Endothelial cell (in vitro differentiated cells): ENCODE results near the gene CDH19. TPM values are rescaled to one million over a fixed set of nuclear protein-coding genes. Genes with fewer than 3 reads are reported as not detected.

Source experiments
- DNase-seq: peaks from one replicate; pipeline ENCODE4 v3.0.0; 2021; ENCODE audit warnings: low spot score
- H3K27ac Mint-ChIP-seq: one replicate; pipeline ENCODE4 v1.8.0; 2021; ENCODE audit warnings: mixed read lengths, inconsistent platforms; ENCODE audit not compliant: unreplicated experiment
- H3K27me3 Mint-ChIP-seq: one replicate; pipeline ENCODE4 v1.8.0; 2021; ENCODE audit warnings: mild to moderate bottlenecking, moderate library complexity, mixed read lengths, inconsistent platforms; ENCODE audit not compliant: unreplicated experiment
- H3K36me3 Mint-ChIP-seq: one replicate; pipeline ENCODE4 v1.8.0; 2021; ENCODE audit warnings: mild to moderate bottlenecking, low read depth, mixed read lengths, inconsistent platforms; ENCODE audit not compliant: unreplicated experiment
- H3K4me1 Mint-ChIP-seq: one replicate; pipeline ENCODE4 v1.8.0; 2021; ENCODE audit warnings: mild to moderate bottlenecking, mixed read lengths, inconsistent platforms; ENCODE audit not compliant: unreplicated experiment
- H3K4me3 Mint-ChIP-seq: one replicate; pipeline ENCODE4 v1.8.0; 2021; ENCODE audit warnings: mild to moderate bottlenecking, mixed read lengths, inconsistent platforms; ENCODE audit not compliant: unreplicated experiment
- H3K9me3 Mint-ChIP-seq: one replicate; pipeline ENCODE4 v1.8.0; 2021; ENCODE audit warnings: mixed read lengths, inconsistent platforms; ENCODE audit not compliant: unreplicated experiment
- CTCF ChIP-seq: fragments of 200-600 bp; sonication (generic); IDR thresholded peaks from one replicate; pipeline ENCODE4 v1.5.0; 2021; ENCODE audit warnings: antibody characterized with exemption; ENCODE audit not compliant: unreplicated experiment
- total RNA-seq: library from RNA; stranded (reverse); fragmentation: NEBNext Ultra II Directional; extraction: Animal tissue kit (Norgen Biotek cat#: 25700); gene quantifications from one replicate; pipeline ENCODE4 v1.2.1, GENCODE V29; 2021; ENCODE audit not compliant: unreplicated experiment

The CDH19 gene
- total RNA-seq, 1 donor from 2014 or later, result not detected

GRCh38 chr18:66575263-66575662 lies 28.6 kb downstream of the CDH19 start:
- Mint-ChIP-seq H3K27me3 (no peaks in the 10 kb centered on the region), H3K27ac (no peak overlapping the region), H3K4me1 (no peaks in the 10 kb centered on the region), H3K4me3 (no peak overlapping the region), H3K9me3 (no peaks in the 10 kb centered on the region), H3K36me3 (no peaks in the 10 kb centered on the region)
- TF ChIP-seq CTCF, result no peak
- DNase-seq, result no peak

GRCh38 chr18:66571845-66572244 lies 32.0 kb downstream of the CDH19 start:
- Mint-ChIP-seq H3K27ac (no peak overlapping the region), H3K36me3 (no peaks in the 10 kb centered on the region), H3K9me3 (no peaks in the 10 kb centered on the region), H3K4me1 (no peaks in the 10 kb centered on the region), H3K27me3 (no peaks in the 10 kb centered on the region), H3K4me3 (no peak overlapping the region)
- no peak for DNase-seq
- no peak for TF ChIP-seq CTCF

GRCh38 chr18:66566616-66567015 lies 37.3 kb downstream of the CDH19 start:
- H3K4me1 Mint-ChIP-seq, result no peaks in the 10 kb centered on the region
- H3K9me3 Mint-ChIP-seq, result no peaks in the 10 kb centered on the region
- no peak overlapping the region for H3K4me3 Mint-ChIP-seq
- H3K36me3 Mint-ChIP-seq, result no peaks in the 10 kb centered on the region
- no peak for TF ChIP-seq CTCF
- H3K27ac Mint-ChIP-seq, result no peak overlapping the region
- H3K27me3 Mint-ChIP-seq, result no peaks in the 10 kb centered on the region
- DNase-seq, result no peak

- no peak for DNase-seq
- no peak for TF ChIP-seq CTCF
- no peak overlapping the region for H3K27ac Mint-ChIP-seq
- H3K4me1 Mint-ChIP-seq, result no peaks in the 10 kb centered on the region
- no peaks in the 10 kb centered on the region for H3K9me3 Mint-ChIP-seq
- H3K4me3 Mint-ChIP-seq, result no peak overlapping the region
- H3K36me3 Mint-ChIP-seq, result no peaks in the 10 kb centered on the region
- H3K27me3 Mint-ChIP-seq, result no peaks in the 10 kb centered on the region
Observed at GRCh38 chr18:66564236-66564635, 39.7 kb downstream of the CDH19 start.

- no peaks in the 10 kb centered on the region for H3K4me1 Mint-ChIP-seq
- DNase-seq, result no peak
- no peaks in the 10 kb centered on the region for H3K9me3 Mint-ChIP-seq
- no peak overlapping the region for H3K4me3 Mint-ChIP-seq
- H3K27ac Mint-ChIP-seq, result no peak overlapping the region
- TF ChIP-seq CTCF, result no peak
- no peaks in the 10 kb centered on the region for H3K27me3 Mint-ChIP-seq
- no peaks in the 10 kb centered on the region for H3K36me3 Mint-ChIP-seq
Observed at GRCh38 chr18:66562279-66562678, 41.6 kb downstream of the CDH19 start.
